GM03348 (cell line): Measurements from ENCODE around the gene PEX7.
"Not testable (repeated sequence)": the region's sequence is repeated elsewhere in the genome, so short reads cannot be mapped to it uniquely, and the experiment has no call there.

Source experiments
- DNase-seq: peaks from one replicate; pipeline ENCODE4 v3.0.0; 2012; ENCODE audit warnings: low spot score

The PEX7 gene

DNA sequence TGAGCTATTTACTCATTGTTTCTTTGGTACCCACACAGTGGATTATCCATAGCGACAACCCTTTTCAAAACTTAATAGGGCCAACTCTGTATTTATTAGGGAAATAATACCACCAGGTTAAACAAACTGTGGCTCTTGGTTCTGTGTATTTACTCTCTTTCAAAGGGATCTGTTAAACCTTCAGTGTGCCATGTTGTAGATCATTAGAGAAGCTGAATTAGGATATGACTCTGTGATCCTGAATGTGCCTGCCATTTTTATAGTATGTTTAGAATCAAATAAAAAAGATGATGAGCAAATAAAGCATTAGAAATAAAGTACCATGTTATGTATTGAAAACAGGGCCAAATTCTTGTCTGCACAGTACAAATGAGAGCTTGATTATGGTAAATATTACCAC lies 74.7 kb downstream of the PEX7 start:
- DNase-seq = no peak

DNA sequence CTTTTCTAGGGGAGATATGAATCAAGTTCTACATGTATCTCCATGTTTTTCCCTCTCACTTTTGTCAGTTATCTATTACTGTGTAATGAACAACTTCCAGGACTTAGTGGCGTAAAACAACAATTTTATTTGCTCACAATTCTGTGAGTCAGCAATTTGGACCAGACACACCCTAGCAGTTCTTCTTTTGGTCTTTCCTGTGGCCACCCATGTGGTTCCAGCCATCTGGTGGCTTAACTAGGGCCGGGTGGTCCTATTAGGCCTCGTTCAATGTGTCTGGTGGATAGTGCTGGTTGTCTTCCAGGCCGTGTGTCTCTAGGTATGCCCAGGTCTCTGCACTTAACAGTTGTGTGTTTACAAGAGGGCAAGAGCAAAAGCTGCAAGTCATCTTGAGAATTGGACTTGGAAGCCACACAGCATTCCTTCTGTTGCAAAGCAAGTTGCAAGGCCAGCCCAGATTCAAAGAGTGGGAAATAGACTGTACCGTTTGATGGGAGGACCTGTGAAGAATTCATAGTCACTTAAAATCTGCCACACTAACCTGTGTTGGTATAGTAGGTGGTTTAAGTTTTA lies 78.9 kb downstream of the PEX7 start:
- no peak for DNase-seq

DNA sequence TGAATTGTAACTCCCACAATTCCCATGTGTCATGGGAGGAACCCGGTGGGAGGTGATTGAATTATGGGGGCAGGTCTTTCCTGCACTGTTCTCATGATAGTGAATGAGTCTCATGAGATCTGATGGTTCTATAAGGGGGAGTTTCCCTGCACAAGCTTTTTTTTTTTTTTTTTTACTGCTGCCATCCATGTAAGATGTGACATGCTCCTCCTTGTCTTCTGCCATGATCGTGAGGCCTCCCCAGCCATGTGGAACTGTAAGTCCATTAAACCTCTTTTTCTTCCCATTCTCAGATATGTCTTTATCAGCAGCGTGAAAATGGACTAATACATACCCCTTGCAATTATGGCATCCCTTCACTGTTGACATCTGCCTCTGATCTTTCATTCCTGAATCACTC lies 82.1 kb downstream of the PEX7 start:
- DNase-seq = not testable (repeated sequence)

DNA sequence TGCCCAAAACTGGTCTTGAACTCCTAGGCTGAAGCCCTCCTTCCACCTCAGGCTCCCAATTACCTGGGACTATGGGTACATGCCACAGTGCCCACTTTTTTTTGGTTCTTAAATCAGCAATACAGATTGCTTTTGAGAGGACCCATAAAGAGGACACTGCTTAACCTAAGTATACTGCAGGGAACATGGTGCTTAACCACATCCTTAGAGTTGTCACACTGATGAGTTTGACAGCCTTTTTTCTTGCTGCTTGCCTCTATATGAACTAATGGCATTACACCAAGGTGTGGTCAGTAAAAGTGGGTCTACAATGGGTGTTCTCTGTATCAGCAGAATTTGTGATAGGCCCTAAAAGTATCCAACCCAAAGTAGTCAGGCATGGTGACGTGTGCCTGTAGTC lies 92.6 kb downstream of the PEX7 start:
- DNase-seq = no peak

DNA sequence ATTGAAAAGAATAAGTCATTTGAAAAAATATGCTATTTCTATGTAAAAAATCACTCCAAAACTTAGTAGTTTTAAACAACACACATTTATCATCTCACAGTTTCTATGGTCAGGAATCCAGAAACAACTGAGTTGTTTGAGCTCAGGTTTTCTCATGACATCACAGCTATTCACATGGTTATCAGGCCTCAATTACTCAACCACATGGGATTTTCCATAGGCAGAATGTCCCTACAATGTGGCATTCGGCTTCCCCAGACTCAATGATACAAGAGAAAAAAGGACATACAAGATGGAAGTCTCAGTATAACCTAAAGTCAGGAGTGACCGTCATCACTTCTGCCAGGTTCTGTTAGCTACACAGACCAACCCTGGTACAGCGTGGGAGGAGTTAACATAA lies 96.3 kb downstream of the PEX7 start:
- no peak for DNase-seq

DNA sequence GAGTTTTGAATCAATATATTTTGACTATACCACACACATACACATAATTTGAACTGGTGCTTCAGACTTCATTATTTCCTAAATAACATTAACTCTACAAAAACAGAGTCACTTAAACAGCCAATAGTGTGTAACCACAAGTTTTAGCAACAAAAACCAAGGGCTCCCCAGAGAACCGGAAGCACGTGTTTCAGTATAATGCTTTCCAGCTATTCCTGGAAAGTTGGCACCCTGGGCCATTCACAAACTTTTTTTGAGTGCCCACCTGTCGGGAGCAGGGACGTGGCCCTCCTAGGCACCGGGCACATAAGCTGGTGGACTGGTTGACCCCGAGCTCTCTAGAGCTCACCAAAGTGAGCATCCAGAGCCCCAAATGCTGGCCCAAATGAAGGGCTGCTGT lies 97.8 kb downstream of the PEX7 start:
- DNase-seq = no peak

DNA sequence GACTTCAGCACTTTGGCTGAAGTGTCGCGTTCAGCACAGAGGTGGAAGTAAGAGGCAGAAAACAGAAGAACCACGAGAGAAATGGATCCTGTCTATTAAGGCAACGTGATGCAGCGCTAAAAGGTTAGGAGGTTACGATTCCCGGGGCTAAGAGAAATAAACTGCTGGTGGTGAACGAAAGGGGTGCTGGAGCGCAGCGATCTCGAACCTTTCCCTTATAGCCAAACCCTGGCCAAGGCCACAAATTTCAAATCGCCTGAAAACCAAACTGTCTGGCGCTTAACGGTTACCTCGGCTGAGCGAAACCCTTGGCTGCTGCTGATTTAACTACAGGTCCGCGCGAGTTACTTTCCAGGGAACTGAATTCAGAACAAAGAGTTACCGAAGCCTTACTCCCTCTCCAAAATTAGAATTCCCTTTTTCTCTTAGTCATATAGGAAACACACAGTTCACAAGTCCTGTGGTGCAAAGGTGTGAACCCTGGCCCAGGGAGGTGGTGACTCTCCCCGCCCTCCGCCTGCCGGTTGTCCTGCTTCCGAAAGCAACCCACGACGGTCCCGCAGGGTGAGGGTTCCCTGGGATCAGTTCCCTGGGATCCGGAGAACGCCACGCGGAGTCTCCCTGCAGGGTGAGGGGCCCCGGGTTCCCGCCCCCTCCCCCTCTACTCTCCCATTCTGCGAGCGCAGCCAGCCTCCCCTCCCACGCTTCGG lies 98.4 kb downstream of the PEX7 start:
- peak; percentile 31 for DNase-seq

DNA sequence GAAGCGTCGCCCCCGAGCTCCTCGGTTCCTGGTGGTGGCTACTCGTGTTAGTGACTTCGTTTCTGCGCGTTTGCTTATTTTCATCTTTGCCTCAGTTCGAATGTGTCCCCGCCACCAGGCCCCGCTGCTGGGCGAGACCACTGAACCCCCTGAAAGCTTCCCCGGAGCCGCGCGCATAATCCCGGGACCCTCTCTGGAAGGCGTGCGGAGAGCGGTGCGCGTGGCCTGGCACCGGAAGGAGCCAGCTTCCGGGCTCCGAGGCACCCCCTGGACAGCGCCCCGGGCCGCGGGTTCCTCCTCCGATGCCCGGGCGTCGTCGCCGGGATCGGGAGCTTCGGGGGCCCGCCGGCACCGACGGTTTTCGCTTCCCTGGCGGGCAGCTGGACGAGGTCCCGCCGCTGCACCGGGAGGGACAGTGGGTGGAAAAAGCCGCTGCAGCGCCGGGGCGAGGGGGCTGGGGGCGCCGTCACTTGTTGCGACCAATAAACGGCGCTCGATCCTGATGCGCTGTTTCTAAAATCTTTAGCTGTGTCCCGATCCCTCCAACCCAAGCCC lies 99.1 kb downstream of the PEX7 start:
- peak; percentile 59 for DNase-seq

DNA sequence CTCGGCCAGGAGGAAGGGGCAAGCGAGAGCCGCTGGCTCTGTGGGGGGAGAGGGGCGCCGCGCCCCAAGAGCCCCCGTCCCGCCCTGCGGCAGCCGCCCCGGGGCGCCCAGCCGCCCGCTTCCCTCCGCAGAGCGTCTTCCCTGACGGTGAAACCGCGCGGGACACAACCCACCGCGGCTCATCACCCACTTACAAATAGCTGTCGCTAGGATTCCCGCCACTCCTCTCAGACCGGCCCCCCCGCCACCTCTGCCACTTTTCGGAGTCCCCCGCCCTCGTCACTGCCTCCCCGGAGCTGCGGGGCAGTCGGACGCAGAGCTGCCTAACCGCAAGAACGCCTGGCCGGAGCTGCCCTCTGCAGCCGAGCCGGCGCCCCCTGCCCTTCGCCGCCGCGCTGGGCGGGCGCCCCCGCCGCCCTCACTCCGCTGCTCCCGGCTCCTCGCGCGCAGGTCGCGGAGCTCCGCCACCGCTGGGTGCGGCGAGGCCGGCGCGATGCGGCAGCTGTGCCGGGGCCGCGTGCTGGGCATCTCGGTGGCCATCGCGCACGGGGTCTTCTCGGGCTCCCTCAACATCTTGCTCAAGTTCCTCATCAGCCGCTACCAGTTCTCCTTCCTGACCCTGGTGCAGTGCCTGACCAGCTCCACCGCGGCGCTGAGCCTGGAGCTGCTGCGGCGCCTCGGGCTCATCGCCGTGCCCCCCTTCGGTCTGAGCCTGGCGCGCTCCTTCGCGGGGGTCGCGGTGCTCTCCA lies 99.7 kb downstream of the PEX7 start, which contains the start of gene SLC35D3:
Gene SLC35D3, plus strand, starts transcription at position 366 of the 749 bp plus-strand sequence. Its CDS starts 128 bp downstream, at position 494.
- peak; percentile 52 for DNase-seq

DNA sequence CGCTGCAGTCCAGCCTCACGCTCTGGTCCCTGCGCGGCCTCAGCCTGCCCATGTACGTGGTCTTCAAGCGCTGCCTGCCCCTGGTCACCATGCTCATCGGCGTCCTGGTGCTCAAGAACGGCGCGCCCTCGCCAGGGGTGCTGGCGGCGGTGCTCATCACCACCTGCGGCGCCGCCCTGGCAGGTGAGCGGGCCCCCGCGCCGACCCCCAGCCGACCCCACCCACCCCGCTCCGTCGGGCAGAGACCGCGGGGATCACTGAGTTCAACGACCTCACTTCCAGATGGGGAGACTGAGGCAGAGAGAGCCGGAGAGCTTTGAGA lies 100.3 kb downstream of the PEX7 start:
- DNase-seq = no peak

DNA sequence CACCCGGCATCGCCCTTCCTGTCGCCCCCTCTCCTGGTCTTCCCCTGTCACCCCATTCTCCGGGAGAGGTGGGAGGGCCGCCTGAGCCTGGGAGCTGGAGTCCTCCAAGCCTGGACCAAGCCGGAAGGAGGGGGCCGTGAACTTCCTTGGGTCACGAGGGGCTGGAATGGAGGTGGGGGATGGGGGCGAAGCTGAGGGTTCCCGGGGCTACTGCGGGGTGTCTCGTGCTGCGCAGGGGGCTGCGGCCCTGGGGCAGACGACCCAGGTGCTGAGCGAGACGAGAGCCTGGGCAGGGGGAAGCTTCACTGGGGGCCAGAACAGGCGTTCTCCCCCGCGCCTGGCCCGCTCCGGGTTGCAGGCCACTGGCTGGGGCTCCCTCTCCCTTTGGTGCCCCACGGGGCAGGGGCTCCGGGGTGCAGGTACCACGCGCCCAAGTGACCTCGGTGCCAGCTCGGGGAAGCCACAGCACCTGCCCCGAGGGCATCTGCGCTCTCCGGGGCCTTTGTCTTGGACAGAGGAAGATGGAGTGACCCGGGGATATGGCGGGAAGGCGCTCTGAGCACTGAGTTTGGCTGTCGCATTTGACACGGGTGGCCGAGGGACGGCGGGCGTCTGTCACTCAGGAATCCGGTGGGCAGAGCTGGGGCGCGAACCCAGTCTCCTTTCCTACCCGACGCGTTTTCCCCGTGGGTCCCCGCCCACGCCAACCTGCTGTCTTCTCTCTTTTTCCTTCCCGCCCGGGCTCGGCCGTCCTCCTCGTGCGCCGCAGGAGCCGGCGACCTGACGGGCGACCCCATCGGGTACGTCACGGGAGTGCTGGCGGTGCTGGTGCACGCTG lies 100.9 kb downstream of the PEX7 start:
- DNase-seq = peak; percentile 10

DNA sequence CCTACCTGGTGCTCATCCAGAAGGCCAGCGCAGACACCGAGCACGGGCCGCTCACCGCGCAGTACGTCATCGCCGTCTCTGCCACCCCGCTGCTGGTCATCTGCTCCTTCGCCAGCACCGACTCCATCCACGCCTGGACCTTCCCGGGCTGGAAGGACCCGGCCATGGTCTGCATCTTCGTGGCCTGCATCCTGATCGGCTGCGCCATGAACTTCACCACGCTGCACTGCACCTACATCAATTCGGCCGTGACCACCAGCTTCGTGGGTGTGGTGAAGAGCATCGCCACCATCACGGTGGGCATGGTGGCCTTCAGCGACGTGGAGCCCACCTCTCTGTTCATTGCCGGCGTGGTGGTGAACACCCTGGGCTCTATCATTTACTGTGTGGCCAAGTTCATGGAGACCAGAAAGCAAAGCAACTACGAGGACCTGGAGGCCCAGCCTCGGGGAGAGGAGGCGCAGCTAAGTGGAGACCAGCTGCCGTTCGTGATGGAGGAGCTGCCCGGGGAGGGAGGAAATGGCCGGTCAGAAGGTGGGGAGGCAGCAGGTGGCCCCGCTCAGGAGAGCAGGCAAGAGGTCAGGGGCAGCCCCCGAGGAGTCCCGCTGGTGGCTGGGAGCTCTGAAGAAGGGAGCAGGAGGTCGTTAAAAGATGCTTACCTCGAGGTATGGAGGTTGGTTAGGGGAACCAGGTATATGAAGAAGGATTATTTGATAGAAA lies 101.7 kb downstream of the PEX7 start:
- DNase-seq = no peak

DNA sequence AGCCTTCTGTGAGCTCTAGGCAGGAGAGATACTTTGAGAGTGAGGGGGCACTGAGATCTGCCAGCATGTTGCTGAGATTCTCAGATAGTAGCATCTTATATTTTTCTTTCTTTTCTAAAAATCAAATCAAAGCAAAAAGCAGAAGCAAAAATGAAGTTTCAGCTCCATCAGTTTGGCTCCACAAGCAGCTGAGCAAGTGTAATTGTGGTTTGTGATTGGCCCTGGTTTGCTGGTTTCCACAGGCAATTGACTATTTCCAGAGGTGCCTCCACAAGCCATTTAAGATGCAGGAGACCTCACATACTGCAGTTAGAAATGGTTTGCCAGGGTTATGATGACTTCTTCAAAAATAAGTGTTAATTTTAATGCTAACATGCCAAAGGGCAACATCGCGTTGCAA lies 104.0 kb downstream of the PEX7 start:
- DNase-seq = no peak

DNA sequence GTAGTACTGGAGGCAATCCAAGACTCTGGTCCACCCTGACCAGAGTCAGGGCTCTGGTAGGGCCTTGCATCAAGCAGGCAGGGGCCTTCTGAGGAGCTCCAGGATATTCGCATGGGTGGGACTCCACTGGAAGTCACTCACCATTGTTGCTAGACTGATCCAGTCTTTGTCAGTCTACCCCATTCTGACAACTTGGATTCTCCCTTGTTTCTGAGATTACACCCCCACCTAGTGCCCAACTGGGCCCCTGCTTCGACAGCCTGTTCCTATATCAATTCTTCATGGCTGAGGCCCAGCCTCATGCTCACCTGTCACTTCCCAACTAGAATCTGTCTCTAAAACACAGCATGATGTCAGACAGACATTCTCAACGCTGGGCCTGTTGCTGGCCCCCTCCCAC lies 104.9 kb downstream of the PEX7 start:
- DNase-seq = no peak

DNA sequence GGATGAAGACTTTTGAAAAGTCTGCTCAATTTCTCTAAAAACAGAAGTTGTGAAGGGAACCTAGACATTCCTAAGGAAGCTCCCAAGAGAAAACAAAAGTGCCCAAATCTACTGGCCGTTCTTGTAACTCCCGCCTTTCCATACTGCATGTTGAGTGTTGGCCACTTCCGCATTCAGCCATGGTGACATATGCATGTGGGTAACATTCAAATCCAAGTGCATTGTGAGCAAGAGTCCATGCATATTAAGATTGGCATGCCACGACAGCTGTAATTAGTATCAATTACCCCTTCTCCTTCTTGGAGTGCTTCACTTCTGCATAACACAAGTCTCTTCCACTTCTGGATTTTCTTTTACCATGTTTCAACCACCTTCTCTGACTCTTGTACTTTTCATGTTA lies 108.1 kb downstream of the PEX7 start:
- no peak for DNase-seq

DNA sequence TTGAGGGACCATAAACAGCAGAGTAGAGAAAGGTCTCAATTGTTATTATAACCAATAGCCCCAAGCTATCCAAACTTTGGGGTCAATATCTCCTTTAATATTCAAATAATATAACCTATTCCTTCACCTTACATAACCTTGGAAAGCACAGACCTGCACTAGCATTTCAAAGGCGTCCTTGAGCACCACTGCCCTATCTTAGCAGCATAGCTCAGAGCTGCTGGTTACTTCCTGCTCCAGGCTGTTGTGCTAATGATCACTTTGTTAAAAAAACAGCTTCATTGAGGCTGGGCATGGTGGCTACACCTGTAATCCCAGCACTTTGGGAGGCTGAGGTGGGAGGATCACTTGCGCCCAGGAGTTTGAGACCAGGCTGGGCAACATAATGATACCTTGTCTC lies 110.2 kb downstream of the PEX7 start:
- DNase-seq = no peak

DNA sequence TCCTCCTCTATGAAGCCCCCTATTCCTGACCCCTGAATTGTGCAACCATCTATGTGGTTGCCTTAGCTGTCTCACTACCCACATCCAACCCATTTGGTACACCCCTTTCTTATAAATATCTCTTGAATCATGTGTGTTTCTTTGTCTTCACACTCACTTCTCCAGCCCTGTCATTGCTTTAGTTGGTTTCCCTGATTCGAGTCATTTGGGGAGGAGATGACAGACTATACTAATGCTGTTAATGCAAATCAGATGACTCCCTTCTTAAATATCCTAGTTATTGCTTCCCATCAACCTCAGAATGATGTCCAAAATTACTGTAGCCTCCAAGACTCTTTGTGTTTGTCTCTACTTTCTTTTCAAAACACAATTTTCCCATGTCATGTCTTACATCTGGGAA lies 122.7 kb downstream of the PEX7 start:
- DNase-seq = no peak

DNA sequence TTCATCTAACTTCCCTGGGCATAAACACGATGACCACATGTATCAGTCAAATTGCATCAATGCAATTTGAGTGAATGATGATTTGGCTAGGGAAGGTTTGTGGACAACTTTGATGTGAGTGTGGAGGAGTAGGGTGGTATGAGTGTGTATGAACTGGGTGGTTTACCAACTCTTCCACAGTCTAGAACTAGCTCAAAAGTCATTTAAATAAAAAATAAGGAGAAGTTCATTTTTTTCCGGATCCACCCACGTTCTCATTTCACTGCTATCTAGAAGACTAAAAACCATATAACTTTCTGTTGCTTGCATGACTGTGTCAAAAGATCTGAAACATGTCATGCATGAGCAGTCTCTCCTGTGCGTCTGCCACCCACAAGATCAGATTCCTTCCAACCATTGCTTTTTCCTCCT lies 123.3 kb downstream of the PEX7 start:
- no peak for DNase-seq

DNA sequence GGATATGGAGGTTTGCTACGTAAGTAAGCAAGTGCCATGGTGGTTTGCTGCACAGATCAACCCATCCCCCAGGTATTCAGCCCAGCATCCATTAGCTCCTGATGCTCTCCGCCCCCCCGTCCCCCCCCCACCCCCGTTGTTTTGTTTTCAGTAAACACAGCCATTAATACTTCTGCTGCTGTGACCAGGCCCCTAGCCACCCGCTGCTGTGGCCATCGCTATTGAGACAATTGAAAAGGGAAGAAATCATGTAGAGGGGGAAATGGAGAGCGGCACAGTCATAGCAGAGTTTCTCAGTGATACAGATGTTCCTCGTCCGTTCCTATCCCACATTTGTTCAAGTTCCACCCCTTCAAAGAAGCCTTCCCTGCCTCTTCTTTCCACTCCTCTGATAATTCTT lies 124.6 kb downstream of the PEX7 start:
- no peak for DNase-seq

DNA sequence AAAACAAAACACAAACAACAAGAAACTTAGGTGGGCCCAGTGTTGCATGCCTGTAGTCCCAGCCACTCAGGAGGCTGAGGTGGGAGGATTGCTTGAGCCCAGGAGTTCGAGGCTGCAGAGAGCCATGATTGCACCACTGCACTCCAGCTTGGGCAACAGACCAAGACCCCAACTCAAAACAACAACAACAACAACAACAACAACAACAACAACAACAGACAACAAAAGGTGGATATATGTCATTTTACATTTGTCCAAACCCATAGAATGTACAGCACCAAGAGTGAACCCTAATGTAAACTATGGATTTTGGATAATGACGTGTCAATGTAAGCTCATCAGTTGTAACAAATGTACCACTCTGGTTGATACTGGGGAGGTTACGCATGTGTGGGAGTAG lies 127.6 kb downstream of the PEX7 start:
- not testable (repeated sequence) for DNase-seq

DNA sequence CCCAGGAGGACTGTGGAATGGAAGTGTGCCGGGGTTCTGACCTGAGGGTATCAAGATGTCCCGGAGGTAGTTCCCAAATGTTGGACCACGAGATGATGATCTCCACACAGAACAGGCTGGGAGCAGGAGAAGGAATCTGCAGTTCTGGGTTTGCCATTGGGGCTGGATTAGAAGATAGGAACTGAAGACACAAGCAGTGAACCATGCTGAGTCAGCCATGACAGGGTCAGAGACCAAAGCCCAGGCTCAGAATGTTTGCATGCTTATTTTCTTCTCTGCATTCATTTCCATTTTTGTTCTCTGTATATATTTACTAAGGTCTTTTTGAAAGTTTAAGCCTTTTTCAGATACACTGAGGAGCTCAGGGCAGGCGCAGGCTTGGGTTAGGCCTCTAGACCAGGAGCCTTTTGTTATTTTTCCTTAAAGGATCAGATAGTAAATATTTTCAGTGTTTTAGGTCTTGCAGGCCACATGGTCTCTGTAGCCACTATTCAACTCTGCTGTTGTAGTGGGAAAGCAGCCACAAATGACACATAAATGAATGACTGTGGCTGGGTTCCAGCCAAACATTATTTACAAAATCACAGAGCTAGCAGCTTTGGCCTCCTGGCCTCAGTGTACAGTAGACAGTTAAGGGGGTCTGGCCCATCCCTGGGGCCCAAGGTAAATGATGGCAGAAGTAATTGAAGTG lies 128.2 kb downstream of the PEX7 start:
- DNase-seq = no peak
